SK-N-SH treated with all-trans-retinoic acid at 6 μM for 48 hours (cell line): ENCODE data around the gene ANKUB1.

Source experiments
- ATAC-seq: fragments of 200-7000 bp; cut with Tn5 transposase; 3 replicates; pipeline ENCODE4 v1.9.1; 2020; ENCODE audit warnings: mild to moderate bottlenecking, moderate library complexity
- ARNTL ChIP-seq: fragments of 450-650 bp; formaldehyde crosslinking; IDR thresholded peaks from 2 replicates; pipeline ENCODE4 v1.5.0; 2020; ENCODE audit warnings: low read depth, mild to moderate bottlenecking, moderate library complexity, borderline replicate concordance
- BACH2 ChIP-seq: fragments of 250-450 bp; sonication (Bioruptor Pico); IDR thresholded peaks from 2 replicates; pipeline ENCODE4 v1.9.0; 2021; ENCODE audit warnings: mild to moderate bottlenecking, borderline replicate concordance
- ISL1 ChIP-seq: fragments of 250-450 bp; sonication (Bioruptor Pico); IDR thresholded peaks from 2 replicates; pipeline ENCODE4 v2.1.2; 2022; ENCODE audit warnings: mild to moderate bottlenecking, moderate library complexity
- OSR1 ChIP-seq: fragments of 250-450 bp; sonication (Bioruptor Pico); IDR thresholded peaks from 2 replicates; pipeline ENCODE4 v1.8.0; 2022; ENCODE audit warnings: moderate library complexity, mild to moderate bottlenecking, inconsistent platforms
- SNAI2 ChIP-seq: fragments of 250-450 bp; sonication (Bioruptor Pico); IDR thresholded peaks from 2 replicates; pipeline ENCODE4 v1.5.0; 2020; ENCODE audit warnings: mild to moderate bottlenecking, moderate library complexity
- TCF4 ChIP-seq: fragments of 250-450 bp; sonication (Bioruptor Pico); IDR thresholded peaks from 2 replicates; pipeline ENCODE4 v1.8.0; 2021; ENCODE audit warnings: mild to moderate bottlenecking, moderate library complexity, borderline replicate concordance
- TOX ChIP-seq: fragments of 250-450 bp; sonication (Bioruptor Pico); IDR thresholded peaks from 2 replicates; pipeline ENCODE4 v1.8.0; 2021; ENCODE audit warnings: mild to moderate bottlenecking, moderate library complexity, borderline replicate concordance
- ZFP3 ChIP-seq: fragments of 250-450 bp; sonication (Bioruptor Pico); IDR thresholded peaks from 2 replicates; pipeline ENCODE4 v1.5.0; 2020; ENCODE audit warnings: mild to moderate bottlenecking, moderate library complexity
- TF ChIP-seq, protein P1 (sequence below): fragments of 250-450 bp; sonication (Bioruptor Pico); IDR thresholded peaks from 2 replicates; pipeline ENCODE4 v1.5.0; 2020; ENCODE audit warnings: mild to moderate bottlenecking, moderate library complexity
- TF ChIP-seq, protein P2 (sequence below): fragments of 250-450 bp; sonication (Bioruptor Pico); IDR thresholded peaks from 2 replicates; pipeline ENCODE4 v1.5.1; 2021; ENCODE audit warnings: mild to moderate bottlenecking, moderate library complexity

Gene ANKUB1

DNA sequence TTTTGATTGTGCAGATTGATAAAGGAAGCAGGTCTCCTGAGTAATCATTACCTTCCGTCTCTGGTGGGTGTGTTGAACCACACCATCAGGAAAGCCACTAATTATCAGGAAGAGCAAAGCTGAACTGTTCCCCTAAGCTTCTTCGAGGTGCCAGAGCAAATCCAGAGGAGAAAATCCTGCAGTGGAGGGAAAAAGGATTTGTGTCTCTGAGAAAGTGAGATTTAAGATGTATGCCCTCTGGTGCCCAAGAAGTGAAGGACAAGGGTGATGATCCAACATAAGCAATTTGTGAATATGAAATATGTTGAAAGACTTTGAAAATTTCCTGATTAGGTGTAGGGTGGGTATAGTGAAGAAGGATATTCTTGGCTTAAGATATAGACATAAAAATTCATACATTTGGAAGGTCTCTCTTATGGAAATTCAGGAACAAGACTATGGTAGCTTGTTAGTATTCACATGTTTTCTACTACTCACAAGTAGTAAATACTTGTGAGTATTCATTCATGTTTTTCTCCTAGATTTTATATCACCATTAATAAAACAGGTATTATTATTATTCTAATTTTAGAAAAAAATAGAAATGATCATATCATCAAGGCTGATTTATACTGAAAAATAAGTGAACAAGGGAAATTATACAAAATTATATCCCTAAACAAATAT is 74.8 kb downstream of the ANKUB1 start (continued):
- TF ChIP-seq, protein P1, sequence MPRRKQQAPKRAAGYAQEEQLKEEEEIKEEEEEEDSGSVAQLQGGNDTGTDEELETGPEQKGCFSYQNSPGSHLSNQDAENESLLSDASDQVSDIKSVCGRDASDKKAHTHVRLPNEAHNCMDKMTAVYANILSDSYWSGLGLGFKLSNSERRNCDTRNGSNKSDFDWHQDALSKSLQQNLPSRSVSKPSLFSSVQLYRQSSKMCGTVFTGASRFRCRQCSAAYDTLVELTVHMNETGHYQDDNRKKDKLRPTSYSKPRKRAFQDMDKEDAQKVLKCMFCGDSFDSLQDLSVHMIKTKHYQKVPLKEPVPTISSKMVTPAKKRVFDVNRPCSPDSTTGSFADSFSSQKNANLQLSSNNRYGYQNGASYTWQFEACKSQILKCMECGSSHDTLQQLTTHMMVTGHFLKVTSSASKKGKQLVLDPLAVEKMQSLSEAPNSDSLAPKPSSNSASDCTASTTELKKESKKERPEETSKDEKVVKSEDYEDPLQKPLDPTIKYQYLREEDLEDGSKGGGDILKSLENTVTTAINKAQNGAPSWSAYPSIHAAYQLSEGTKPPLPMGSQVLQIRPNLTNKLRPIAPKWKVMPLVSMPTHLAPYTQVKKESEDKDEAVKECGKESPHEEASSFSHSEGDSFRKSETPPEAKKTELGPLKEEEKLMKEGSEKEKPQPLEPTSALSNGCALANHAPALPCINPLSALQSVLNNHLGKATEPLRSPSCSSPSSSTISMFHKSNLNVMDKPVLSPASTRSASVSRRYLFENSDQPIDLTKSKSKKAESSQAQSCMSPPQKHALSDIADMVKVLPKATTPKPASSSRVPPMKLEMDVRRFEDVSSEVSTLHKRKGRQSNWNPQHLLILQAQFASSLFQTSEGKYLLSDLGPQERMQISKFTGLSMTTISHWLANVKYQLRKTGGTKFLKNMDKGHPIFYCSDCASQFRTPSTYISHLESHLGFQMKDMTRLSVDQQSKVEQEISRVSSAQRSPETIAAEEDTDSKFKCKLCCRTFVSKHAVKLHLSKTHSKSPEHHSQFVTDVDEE (CRISPR knock-in tag) = no peak
- TF ChIP-seq TOX (CRISPR knock-in tag) (no peak), TCF4 (CRISPR knock-in tag) (no peak), ISL1 (no peak)

DNA sequence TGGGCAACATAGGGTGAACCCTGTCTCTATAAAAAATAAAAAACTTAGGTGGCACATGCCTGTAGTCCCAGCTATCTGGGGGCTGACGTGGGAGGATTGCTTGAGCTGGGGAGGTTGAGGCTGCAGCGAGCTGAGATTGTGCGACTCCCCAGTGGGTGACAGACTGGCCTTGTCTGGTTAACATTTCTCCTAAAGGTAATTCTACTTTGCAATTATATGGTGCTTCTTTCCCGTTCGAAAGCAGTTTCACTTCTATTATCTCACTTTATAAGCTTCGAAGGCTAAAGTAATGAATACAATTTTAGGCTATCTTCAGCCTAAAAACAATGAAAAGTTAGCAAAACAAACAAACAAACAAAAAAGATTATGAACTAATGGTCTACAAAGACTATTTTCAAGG is 75.4 kb downstream of the ANKUB1 start:
- no peak for ATAC-seq
- TF ChIP-seq, protein P1 (CRISPR knock-in tag) = no peak
- TF ChIP-seq, protein P2, sequence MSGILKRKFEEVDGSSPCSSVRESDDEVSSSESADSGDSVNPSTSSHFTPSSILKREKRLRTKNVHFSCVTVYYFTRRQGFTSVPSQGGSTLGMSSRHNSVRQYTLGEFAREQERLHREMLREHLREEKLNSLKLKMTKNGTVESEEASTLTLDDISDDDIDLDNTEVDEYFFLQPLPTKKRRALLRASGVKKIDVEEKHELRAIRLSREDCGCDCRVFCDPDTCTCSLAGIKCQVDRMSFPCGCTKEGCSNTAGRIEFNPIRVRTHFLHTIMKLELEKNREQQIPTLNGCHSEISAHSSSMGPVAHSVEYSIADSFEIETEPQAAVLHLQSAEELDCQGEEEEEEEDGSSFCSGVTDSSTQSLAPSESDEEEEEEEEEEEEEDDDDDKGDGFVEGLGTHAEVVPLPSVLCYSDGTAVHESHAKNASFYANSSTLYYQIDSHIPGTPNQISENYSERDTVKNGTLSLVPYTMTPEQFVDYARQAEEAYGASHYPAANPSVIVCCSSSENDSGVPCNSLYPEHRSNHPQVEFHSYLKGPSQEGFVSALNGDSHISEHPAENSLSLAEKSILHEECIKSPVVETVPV (CRISPR knock-in tag) = no peak
- TF ChIP-seq BACH2 (CRISPR knock-in tag) = no peak
- TF ChIP-seq ZFP3 (CRISPR knock-in tag) = no peak
- no peak for TF ChIP-seq OSR1 (CRISPR knock-in tag)

DNA sequence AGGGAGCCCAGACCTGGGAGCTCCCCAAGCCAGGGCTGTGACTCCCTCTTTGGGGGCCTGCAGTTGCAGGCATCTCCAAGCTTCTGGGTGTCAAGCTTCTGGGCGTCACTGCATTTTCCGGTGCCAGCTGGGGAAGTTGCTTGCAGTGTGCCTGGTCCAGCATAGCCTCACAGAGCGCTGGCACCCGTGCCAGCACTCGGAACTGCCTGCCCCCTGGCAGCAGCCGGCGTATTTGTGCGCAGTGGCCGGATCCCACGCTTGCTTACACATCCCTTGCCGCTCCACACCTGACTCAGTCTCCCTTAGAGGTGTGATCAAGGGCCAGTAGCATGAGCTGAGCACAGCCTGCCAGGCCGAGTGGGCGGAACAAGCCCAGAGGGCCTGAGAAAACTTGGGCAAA is 77.1 kb downstream of the ANKUB1 start:
- TF ChIP-seq SNAI2 (no peak), TOX (CRISPR knock-in tag) (no peak)
- ATAC-seq = no peak

DNA sequence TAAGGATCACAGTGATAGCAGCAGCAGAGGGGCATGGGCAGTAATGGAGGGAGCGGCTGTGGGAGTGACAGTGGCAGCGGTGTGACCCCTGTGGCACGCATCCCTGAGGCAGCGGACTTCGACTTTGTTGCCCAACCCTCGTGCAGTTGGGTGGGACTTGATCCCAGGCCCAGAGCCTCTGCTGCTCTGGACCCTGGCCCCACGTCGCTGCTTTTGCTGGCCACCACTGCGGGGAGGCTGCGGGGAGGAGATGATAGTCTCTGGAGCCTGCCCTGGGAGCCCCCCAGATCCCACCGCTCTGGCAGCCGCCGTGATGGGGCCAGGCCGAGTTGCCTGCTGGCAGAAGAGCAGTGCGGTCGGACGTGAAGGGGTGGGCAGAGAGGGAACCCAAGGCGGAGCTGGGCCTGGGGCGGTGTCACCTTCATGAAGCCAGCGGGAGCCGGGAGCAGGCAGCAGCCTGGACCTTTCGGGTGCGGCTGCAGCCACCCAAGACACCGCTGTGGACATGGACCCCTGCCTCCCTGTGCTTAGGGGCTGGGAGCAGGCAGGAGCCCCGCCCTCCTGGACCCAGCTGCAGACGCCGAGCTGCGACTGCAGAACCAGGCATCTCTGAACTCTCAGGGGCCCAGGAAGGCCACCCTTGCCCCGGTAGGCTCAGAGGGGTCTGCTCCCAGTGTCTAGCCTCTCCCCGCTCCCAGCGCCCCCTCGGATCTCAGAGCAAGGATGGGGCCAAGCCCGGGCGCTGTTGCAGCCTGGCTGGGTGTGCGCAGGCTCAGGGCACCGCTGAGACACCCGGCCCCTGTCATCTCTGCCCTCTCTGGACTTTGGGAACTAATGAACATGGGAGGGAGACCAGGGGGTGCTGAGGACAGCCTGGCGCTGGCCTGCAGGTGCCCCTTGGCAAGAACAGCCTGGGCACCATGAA is 78.4 kb downstream of the ANKUB1 start:
- TF ChIP-seq ARNTL (CRISPR knock-in tag) = no peak
- no peak for ATAC-seq
